NB4 (cell line): ENCODE measurements around the gene SFXN5.
A peak's percentile ranks its signal among the peaks of the same experiment; 100 is the strongest.

Source experiments
- DNase-seq: peaks from one replicate; pipeline ENCODE4 v3.0.0; 2010; ENCODE audit warnings: low read depth
- H3K4me3 ChIP-seq: one replicate; pipeline ENCODE4 v1.5.1; 2011; ENCODE audit warnings: mild to moderate bottlenecking, low read depth, low read length, moderate library complexity
- MYC ChIP-seq: IDR thresholded peaks from 2 replicates; pipeline ENCODE4 v1.6.1; 2011; ENCODE audit warnings: low read depth, low read length
- POLR2A ChIP-seq: IDR thresholded peaks from 2 replicates; pipeline ENCODE4 v1.6.1; 2011; ENCODE audit warnings: mild to moderate bottlenecking; ENCODE audit not compliant: insufficient read length; ENCODE audit errors: extremely low read depth
- TF ChIP-seq, protein P1 (sequence below): IDR thresholded peaks from 2 replicates; pipeline ENCODE4 v1.6.1; 2011; ENCODE audit warnings: low read depth, low read length
- TF ChIP-seq, protein P2 (sequence below): IDR thresholded peaks from one replicate; pipeline ENCODE4 v1.5.1; 2012; ENCODE audit warnings: low read depth, low read length

SFXN5 gene

DNA sequence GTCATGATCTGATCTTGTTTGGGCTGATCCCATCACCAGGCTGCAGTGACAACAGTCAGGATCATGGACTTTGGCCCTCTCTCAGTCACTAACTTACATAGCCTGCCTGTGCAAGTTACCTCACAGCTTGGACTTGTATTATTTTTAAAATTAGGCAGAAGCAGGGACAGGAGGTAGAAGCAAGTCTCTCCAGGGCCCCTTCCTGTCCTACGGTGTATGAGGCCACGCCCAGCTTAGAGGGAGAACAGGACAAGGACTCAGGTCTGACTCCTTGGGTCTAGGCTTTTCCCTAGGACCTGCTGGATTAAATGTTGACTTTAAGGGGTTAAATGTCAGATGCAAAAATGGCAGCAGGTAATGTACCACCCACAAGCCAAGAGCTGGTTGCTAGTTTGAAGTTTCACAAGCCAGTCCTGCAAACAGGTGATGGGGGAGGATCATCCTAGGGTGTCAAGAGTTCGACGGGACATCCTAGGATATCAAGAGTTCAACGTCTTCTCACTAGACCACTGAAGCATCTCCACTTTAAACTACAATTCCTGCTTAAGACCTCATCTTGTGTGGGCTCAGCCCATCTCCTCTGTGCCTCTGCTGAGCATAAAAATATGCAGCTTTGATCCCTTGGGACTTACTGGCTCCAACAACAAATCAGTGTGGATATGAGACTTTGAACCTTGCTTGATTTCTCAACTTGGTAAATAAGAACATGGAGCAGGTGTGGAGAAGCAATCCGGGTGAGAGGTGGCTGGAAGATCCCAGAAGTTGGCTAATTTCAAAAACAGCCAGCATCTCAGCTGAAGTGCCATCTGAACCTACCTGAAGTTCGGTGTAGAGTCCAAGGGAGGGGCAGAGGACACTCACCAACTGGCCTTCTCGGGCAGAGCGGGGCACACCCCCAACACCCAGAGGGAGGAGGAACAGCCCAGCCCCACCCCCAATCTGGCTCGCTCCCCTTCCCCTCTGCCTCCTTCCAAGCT lies 39.5 kb downstream of the SFXN5 start:
- no peak for DNase-seq

DNA sequence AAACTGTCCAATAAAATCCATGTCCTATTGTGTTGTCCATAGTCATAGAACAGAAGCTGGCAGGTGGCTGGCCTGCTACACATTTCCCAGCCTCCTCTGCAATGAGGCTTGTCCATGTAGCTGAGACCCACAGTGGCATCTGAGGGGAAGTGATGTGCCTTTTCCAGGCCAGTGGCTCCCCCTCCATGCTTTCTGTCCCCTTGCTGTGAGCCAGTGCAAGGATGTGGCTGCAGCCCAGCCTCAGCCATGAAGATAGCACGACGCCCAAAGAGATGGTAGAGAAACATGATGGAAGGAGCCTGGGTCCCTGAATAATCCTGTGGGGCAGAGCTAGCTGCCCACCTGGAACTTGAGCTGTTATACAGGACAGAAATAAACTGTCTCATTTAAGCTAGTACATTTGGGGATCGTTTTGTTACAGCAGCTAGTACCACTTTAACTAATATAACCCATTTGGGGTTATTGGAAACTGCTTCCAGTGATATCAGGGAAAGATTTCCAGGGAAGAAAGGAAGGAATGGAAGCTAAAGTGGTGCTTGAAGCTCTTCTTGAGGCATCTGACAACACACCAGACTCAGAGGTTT lies 40.3 kb downstream of the SFXN5 start:
- DNase-seq, result no peak
- H3K4me3 ChIP-seq, result no peak overlapping the region
- no peak for TF ChIP-seq MYC
- TF ChIP-seq POLR2A, result no peak
- TF ChIP-seq, protein P1, sequence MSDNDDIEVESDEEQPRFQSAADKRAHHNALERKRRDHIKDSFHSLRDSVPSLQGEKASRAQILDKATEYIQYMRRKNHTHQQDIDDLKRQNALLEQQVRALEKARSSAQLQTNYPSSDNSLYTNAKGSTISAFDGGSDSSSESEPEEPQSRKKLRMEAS, result no peak
- TF ChIP-seq, protein P2, sequence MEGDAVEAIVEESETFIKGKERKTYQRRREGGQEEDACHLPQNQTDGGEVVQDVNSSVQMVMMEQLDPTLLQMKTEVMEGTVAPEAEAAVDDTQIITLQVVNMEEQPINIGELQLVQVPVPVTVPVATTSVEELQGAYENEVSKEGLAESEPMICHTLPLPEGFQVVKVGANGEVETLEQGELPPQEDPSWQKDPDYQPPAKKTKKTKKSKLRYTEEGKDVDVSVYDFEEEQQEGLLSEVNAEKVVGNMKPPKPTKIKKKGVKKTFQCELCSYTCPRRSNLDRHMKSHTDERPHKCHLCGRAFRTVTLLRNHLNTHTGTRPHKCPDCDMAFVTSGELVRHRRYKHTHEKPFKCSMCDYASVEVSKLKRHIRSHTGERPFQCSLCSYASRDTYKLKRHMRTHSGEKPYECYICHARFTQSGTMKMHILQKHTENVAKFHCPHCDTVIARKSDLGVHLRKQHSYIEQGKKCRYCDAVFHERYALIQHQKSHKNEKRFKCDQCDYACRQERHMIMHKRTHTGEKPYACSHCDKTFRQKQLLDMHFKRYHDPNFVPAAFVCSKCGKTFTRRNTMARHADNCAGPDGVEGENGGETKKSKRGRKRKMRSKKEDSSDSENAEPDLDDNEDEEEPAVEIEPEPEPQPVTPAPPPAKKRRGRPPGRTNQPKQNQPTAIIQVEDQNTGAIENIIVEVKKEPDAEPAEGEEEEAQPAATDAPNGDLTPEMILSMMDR, result no peak

More for the DNA sequence above, 39.5 kb downstream of the SFXN5 start:
- H3K4me3 ChIP-seq, result no peak overlapping the region
- TF ChIP-seq MYC (no peak), POLR2A (no peak)
- TF ChIP-seq, protein P1, result no peak
- TF ChIP-seq, protein P2, result no peak

DNA sequence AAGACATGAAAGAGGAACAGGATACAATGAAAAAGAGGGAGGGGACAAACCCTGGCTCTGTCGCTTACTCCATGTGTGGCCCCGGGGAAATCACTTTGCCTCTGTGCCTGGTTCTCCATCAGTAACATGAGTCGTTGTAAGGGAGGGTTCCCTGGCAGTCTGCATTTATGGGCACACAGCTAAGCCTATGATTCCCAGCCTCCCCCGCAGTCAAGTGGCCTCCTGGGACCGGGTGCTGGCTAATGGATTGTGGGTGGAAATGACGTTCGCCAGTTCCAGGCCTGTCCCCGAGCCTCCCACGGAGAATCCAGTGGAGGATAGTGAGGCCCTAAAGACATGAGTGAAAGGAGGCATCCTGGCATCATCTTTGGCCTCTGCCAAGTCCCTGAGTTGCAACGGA lies 42.7 kb downstream of the SFXN5 start:
- H3K4me3 ChIP-seq, result no peak overlapping the region
- TF ChIP-seq, protein P1, result no peak
- peak; percentile 52 for DNase-seq

DNA sequence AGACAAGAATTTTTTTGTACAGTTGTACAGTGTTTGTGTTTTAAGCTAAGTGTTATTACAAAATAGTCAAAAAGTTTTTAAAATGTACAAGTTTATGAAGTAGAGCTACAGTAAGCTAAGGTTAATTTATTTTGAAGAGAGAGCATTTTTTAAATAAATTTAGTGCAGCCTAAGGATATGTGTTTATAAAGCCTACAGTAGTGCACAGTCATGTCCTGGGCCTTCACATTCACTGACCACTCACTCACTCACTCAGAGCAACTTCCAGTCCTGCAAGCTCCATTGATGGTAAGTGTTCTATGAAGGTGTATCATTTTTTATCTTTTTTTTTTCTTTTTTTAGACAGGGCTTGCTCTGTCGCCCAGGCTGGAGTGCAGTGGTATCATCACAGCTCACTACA lies 44.2 kb downstream of the SFXN5 start:
- TF ChIP-seq, protein P1, result no peak
- TF ChIP-seq, protein P2, result no peak
- TF ChIP-seq MYC, result no peak
- no peak for TF ChIP-seq POLR2A
- no peak for DNase-seq
- H3K4me3 ChIP-seq, result no peak overlapping the region

DNA sequence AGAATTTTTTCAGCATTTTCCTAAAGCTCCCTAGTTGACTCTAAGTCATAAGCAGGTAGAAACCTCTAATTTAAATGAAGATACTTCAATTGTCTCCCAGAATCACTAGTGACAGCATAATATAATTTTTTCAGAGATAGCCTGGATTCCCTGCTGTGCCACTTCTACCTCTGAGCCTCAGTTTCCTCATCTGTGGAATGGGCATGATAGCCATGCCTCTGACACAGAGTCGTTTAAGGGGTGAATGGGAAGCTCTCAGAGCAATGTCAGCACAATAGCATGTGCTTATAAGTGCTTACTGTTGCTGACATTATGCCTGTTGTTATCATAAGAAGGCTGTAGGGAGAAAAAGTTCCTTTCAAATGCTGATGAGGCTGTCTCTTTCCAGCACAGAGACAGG lies 48.0 kb downstream of the SFXN5 start:
- DNase-seq, result no peak
- H3K4me3 ChIP-seq, result no peak overlapping the region
- TF ChIP-seq, protein P1, result no peak
- TF ChIP-seq POLR2A (no peak), MYC (no peak)
- TF ChIP-seq, protein P2, result no peak

DNA sequence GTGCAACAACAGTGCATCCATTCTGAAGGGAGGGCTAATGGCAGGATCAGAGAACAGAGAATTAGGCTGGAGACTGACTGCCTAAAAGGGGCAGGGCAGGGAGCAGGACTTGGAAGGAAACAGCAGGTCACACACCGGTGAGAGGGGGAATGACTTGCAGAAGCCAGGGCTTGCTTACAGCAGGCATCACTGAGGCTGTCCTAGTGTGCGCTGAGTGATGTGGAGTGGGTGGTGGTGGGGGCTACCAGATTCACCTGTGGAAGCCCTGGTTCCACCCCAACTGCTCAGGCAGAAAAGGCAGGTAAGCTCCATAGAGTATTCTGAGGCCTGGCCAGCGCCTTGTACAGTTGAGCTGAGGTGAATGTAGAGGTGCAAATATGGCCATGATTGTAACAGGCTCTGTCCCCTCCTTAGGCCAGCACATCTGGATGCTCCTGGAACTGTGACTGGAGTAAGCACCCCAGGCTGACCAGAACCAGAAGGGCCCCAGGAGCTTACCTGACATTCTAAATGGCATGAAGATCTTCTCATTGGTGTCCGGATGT lies 49.4 kb downstream of the SFXN5 start:
- H3K4me3 ChIP-seq, result no peak overlapping the region
- TF ChIP-seq POLR2A, result no peak
- no peak for TF ChIP-seq MYC
- TF ChIP-seq, protein P2, result no peak
- TF ChIP-seq, protein P1, result no peak
- DNase-seq, result no peak
